A673 (cell line): ENCODE results near the gene TMEM54. TPM values are rescaled to one million over a fixed set of nuclear protein-coding genes. Genes with fewer than 3 reads are reported as not detected.

ENCODE experiments used
- BruUV-seq: library from RNA; stranded (reverse); fragments of 400-500 nt; replicated peaks from 2 replicates; lab custom pipeline; 2021; lab: Mats Ljungman, UMichigan
- CTCF ChIA-PET: fragments of 300-600 bp; sonication (Branson Sonifier 250); formaldehyde crosslinking; loops from one replicate; lab custom pipeline; 2022; ENCODE audit warnings: antibody characterized with exemption; lab: Charles Lee
- POLR2A ChIA-PET: fragments of 300-600 bp; sonication (Branson Sonifier 250); formaldehyde crosslinking; loops from one replicate; lab custom pipeline; 2022; ENCODE audit warnings: antibody characterized with exemption; ENCODE audit not compliant: low non-redundant PET; lab: Charles Lee
- DNase-seq: peaks from one replicate; pipeline ENCODE4 v3.0.0-alpha.2; 2015; ENCODE audit warnings: low spot score
- H3K27ac ChIP-seq: fragments of 200-600 bp; sonication (generic); 2 replicates; pipeline ENCODE4 v1.5.1; 2016; ENCODE audit warnings: mixed run types, low read depth, mild to moderate bottlenecking, mixed read lengths, antibody characterized with exemption, low read length; ENCODE audit not compliant: poor library complexity, severe bottlenecking
- H3K27me3 ChIP-seq: fragments of 200-600 bp; sonication (generic); replicated peaks from 2 replicates; pipeline ENCODE4 v1.6.1; 2017; ENCODE audit warnings: mixed run types, low read depth, mild to moderate bottlenecking, mixed read lengths, antibody characterized with exemption, low read length; ENCODE audit not compliant: insufficient read depth, poor library complexity
- H3K36me3 ChIP-seq: fragments of 200-600 bp; sonication (generic); 2 replicates; pipeline ENCODE4 v1.6.1; 2016; ENCODE audit warnings: mixed run types, mild to moderate bottlenecking, mixed read lengths, antibody characterized with exemption, low read length; ENCODE audit not compliant: insufficient read depth, poor library complexity, severe bottlenecking
- H3K4me1 ChIP-seq: fragments of 200-600 bp; sonication (generic); 2 replicates; pipeline ENCODE4 v1.6.1; 2017; ENCODE audit warnings: mixed run types, mild to moderate bottlenecking, mixed read lengths, antibody characterized with exemption, low read length; ENCODE audit not compliant: insufficient read depth, poor library complexity, severe bottlenecking
- H3K4me3 ChIP-seq: fragments of 200-600 bp; sonication (generic); 2 replicates; pipeline ENCODE4 v1.5.1; 2016; ENCODE audit warnings: low read depth, mixed run types, mild to moderate bottlenecking, mixed read lengths, low read length; ENCODE audit not compliant: poor library complexity, severe bottlenecking
- H3K9me3 ChIP-seq: fragments of 200-600 bp; sonication (generic); 2 replicates; pipeline ENCODE4 v1.6.1; 2016; ENCODE audit warnings: mixed run types, low read depth, mild to moderate bottlenecking, mixed read lengths, antibody characterized with exemption, low read length; ENCODE audit not compliant: poor library complexity, severe bottlenecking
- EZH2 ChIP-seq: fragments of 200-600 bp; sonication (generic); IDR thresholded peaks from 2 replicates; pipeline ENCODE4 v1.6.1; 2017; ENCODE audit warnings: borderline replicate concordance, low read depth, mild to moderate bottlenecking, mixed read lengths, antibody characterized with exemption, low read length; ENCODE audit not compliant: poor library complexity, severe bottlenecking
- intact Hi-C: fragments of 100-400 bp; cut with micrococcal nuclease; formaldehyde crosslinking; loops from one replicate; pipeline ENCODE4 v1.10.0; 2022; ENCODE audit not compliant: unreplicated experiment
- total RNA-seq: library from RNA; stranded (reverse); gene quantifications from 2 replicates; pipeline ENCODE4 v1.2.3, GENCODE V29; 2021
- TF ChIP-seq, protein P1 (sequence below): fragments of 300-800, 200-600 bp; sonication (generic); conservative IDR thresholded peaks from 2 replicates; pipeline ENCODE4 v1.5.1; 2017; ENCODE audit warnings: low read depth, mild to moderate bottlenecking, antibody characterized with exemption, low read length, moderate library complexity, mixed read lengths

TMEM54 gene
- total RNA-seq, 1 experiment from 2014 or later = 3.2 TPM

- H3K4me3 ChIP-seq = no peak overlapping the region
- no peaks in the 10 kb centered on the region for H3K27me3 ChIP-seq
- H3K9me3 ChIP-seq = no peaks in the 10 kb centered on the region
- intact Hi-C loops = no loop called here
- no peak for DNase-seq
- H3K27ac ChIP-seq = no peak overlapping the region
- POLR2A ChIA-PET = no interaction called here
- BruUV-seq = no TSS peak
- peaks cover 5% of the 10 kb centered on the region for H3K4me1 ChIP-seq
- CTCF ChIA-PET = no interaction called here
- TF ChIP-seq, protein P1, sequence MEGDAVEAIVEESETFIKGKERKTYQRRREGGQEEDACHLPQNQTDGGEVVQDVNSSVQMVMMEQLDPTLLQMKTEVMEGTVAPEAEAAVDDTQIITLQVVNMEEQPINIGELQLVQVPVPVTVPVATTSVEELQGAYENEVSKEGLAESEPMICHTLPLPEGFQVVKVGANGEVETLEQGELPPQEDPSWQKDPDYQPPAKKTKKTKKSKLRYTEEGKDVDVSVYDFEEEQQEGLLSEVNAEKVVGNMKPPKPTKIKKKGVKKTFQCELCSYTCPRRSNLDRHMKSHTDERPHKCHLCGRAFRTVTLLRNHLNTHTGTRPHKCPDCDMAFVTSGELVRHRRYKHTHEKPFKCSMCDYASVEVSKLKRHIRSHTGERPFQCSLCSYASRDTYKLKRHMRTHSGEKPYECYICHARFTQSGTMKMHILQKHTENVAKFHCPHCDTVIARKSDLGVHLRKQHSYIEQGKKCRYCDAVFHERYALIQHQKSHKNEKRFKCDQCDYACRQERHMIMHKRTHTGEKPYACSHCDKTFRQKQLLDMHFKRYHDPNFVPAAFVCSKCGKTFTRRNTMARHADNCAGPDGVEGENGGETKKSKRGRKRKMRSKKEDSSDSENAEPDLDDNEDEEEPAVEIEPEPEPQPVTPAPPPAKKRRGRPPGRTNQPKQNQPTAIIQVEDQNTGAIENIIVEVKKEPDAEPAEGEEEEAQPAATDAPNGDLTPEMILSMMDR = no peak
- TF ChIP-seq EZH2 = no peak
- peaks cover 7% of the 10 kb centered on the region for H3K36me3 ChIP-seq
These were observed 33.5 kb downstream of the TMEM54 start for GRCh38 chr1:32867671-32868070.

DNA sequence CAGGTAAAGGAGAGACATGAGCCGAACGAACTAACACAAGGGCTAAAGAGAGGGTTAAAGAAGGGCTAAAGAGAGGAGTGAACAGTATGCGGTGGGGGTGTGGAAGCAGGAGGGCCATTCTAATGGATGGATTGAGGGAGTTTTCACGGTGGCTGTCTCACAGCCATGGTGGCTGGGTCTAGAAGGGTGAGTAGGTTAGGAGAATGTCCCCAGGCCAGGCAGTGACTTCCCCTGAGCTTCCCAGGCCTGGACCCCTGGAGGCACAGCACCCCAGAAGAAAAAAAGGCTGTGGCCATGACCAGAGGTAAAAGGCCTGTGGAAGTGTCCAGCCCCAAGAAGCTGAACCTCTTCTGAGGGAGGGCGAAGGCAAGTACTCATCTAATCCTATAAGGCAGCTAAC, 34.0 kb downstream of the TMEM54 start:
- TF ChIP-seq, protein P1 = no peak
- no peak for TF ChIP-seq EZH2
- Histone ChIP-seq H3K4me3 (no peak overlapping the region), H3K9me3 (no peaks in the 10 kb centered on the region), H3K27me3 (no peaks in the 10 kb centered on the region), H3K36me3 (peaks cover 8% of the 10 kb centered on the region), H3K4me1 (peaks cover 5% of the 10 kb centered on the region), H3K27ac (no peak overlapping the region)
- BruUV-seq = no TSS peak
- intact Hi-C loops = no loop called here
- POLR2A ChIA-PET = no interaction called here
- DNase-seq = no peak
- CTCF ChIA-PET = no interaction called here

- ChIA-PET POLR2A (no interaction called here), CTCF (no interaction called here)
- Histone ChIP-seq H3K4me3 (no peak overlapping the region), H3K4me1 (no peaks in the 10 kb centered on the region), H3K9me3 (no peaks in the 10 kb centered on the region), H3K27ac (no peak overlapping the region), H3K27me3 (no peaks in the 10 kb centered on the region), H3K36me3 (peaks cover 8% of the 10 kb centered on the region)
- DNase-seq = no peak
- intact Hi-C loops = no loop called here
- no TSS peak for BruUV-seq
- TF ChIP-seq, protein P1 = no peak
- TF ChIP-seq EZH2 = no peak
These were observed 35.4 kb downstream of the TMEM54 start for GRCh38 chr1:32865639-32866405.
